ENCODE results near the gene TSLP.

GRCh38 chr5:111083323-111083722, 11.8 kb downstream of the TSLP start:
- no peak; the same call in 1 of the 2 replicates for TF ChIP-seq PBX3 (IDR thresholded peaks at IDR 0.05)
- no peak for TF ChIP-seq RFX5 (IDR thresholded peaks at IDR 0.05; ENCODE audit: low read length)
- no peak for TF ChIP-seq GABPA (IDR thresholded peaks at IDR 0.05; ENCODE audit: low read depth)
- TF ChIP-seq CTCF (IDR thresholded peaks at IDR 0.05), result no peak
- TF ChIP-seq EP300 (IDR thresholded peaks at IDR 0.05; ENCODE audit: borderline replicate concordance in 1 of 2, low read depth in 1 of 2, low read length in 1 of 2), result no peak

All from SK-N-SH (cell line).